Measurements from ENCODE around the gene FBLIM1.

FBLIM1 gene

GRCh38 chr1:15833842-15834405 is 75.3 kb downstream of the FBLIM1 start:
- no peak for DNase-seq
- in situ Hi-C loops (cut with HindIII; ENCODE audit: low pct_ligation_motif_present, low pct_unique_long_range_greater_than_20kb, low sequenced_read_pairs) = no loop called here

GRCh38 chr1:15834406-15835204 is 76.0 kb downstream of the FBLIM1 start:
- DNase-seq = peak; percentile 89
- in situ Hi-C loops (cut with HindIII; ENCODE audit: low pct_ligation_motif_present, low pct_unique_long_range_greater_than_20kb, low sequenced_read_pairs) = no loop called here

GRCh38 chr1:15835205-15835740 is 76.7 kb downstream of the FBLIM1 start:
- in situ Hi-C loops (cut with HindIII; ENCODE audit: low pct_ligation_motif_present, low pct_unique_long_range_greater_than_20kb, low sequenced_read_pairs) = no loop called here
- DNase-seq = peak; percentile 45

GRCh38 chr1:15835741-15836510 is 77.3 kb downstream of the FBLIM1 start:
- DNase-seq = peak; percentile 98
- in situ Hi-C loops (cut with HindIII; ENCODE audit: low pct_ligation_motif_present, low pct_unique_long_range_greater_than_20kb, low sequenced_read_pairs) = no loop called here
